ACC112 (cell line): ENCODE data around the gene GTF2I.
"Not testable (repeated sequence)": the region's sequence is repeated elsewhere in the genome, so short reads cannot be mapped to it uniquely, and the experiment has no call there.

ENCODE experiments used
- H2AFZ ChIP-seq: fragments of 200-600 bp; sonication (generic); one replicate; pipeline ENCODE4 v1.6.0; 2017; ENCODE audit warnings: antibody characterized with exemption, low read length; ENCODE audit not compliant: unreplicated experiment
- H3K27ac ChIP-seq: fragments of 200-600 bp; sonication (generic); 2 replicates; pipeline ENCODE4 v1.5.1; 2014; ENCODE audit warnings: low read depth, mild to moderate bottlenecking, antibody characterized with exemption, low read length, moderate library complexity
- H3K27me3 ChIP-seq: fragments of 200-600 bp; sonication (generic); 2 replicates; pipeline ENCODE4 v1.6.1; 2014; ENCODE audit warnings: mild to moderate bottlenecking, antibody characterized with exemption, low read length, moderate library complexity, mixed read lengths; ENCODE audit not compliant: insufficient read depth
- H3K36me3 ChIP-seq: fragments of 200-600 bp; sonication (generic); 2 replicates; pipeline ENCODE4 v1.6.1; 2016; ENCODE audit warnings: mild to moderate bottlenecking, antibody characterized with exemption, low read length, moderate library complexity, mixed read lengths; ENCODE audit not compliant: insufficient read depth
- H3K4me1 ChIP-seq: fragments of 200-600 bp; sonication (generic); one replicate; pipeline ENCODE4 v1.6.1; 2016; ENCODE audit warnings: low read length, mixed read lengths; ENCODE audit not compliant: insufficient read depth, unreplicated experiment, control insufficient read depth
- H3K4me3 ChIP-seq: fragments of 200-600 bp; sonication (generic); 2 replicates; pipeline ENCODE4 v1.5.1; 2014; ENCODE audit warnings: mild to moderate bottlenecking, low read depth, low read length
- H3K79me2 ChIP-seq: fragments of 200-600 bp; sonication (generic); one replicate; pipeline ENCODE4 v1.6.0; 2016; ENCODE audit warnings: low read length; ENCODE audit not compliant: control insufficient read depth, unreplicated experiment, insufficient read depth

The GTF2I gene

DNA sequence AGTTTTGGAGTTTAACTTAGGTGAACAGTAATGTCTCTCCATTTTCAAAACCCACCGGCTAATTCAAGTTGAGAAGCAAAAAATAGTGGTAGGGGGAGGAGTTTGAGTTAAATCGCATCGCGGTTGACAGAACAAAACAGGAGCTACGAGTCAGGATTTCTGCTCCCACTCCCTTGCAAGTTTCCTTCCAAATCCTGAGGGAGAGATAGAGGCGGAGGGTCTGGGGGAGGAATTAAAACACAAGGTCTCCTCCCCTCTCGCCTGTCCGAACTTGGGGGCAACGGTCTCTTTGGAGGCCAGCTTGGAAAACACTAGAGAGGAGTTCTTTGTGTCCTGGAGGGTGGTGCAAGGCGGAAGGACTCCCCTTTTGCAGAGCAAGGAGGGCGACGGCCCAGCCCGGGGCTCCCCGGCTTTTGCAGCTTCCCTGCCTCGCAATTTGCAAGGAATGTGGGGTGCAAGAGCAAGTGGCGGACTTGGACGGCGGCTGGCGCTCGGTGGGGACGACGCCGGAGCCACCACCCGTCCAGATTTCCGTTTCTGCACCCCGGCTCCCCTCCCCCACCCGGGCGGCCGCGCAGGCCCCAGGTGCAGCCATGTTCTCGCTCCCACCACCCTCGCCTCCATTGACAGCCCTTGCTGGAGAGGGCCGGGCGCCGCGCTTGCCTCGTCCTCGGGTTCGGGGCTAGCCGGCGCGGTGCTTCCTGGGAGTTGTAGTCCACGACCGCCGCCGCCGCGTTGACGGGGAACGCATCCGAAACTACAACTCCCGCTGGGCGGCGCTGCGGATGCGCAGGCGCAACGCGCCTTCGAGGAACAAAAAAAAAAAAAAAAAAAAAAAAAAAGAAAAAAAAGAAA, 454 bp upstream of the GTF2I start:
- peaks cover 40% of the 10 kb centered on the region for H3K79me2 ChIP-seq
- H3K4me3 ChIP-seq, result peak overlapping the region; percentile 92
- H3K4me1 ChIP-seq, result peaks cover 28% of the 10 kb centered on the region
- no peaks in the 10 kb centered on the region for H3K27me3 ChIP-seq
- peak overlapping the region; percentile 89 for H2AFZ ChIP-seq
- peak overlapping the region; percentile 82 for H3K27ac ChIP-seq
- no peaks in the 10 kb centered on the region for H3K36me3 ChIP-seq

DNA sequence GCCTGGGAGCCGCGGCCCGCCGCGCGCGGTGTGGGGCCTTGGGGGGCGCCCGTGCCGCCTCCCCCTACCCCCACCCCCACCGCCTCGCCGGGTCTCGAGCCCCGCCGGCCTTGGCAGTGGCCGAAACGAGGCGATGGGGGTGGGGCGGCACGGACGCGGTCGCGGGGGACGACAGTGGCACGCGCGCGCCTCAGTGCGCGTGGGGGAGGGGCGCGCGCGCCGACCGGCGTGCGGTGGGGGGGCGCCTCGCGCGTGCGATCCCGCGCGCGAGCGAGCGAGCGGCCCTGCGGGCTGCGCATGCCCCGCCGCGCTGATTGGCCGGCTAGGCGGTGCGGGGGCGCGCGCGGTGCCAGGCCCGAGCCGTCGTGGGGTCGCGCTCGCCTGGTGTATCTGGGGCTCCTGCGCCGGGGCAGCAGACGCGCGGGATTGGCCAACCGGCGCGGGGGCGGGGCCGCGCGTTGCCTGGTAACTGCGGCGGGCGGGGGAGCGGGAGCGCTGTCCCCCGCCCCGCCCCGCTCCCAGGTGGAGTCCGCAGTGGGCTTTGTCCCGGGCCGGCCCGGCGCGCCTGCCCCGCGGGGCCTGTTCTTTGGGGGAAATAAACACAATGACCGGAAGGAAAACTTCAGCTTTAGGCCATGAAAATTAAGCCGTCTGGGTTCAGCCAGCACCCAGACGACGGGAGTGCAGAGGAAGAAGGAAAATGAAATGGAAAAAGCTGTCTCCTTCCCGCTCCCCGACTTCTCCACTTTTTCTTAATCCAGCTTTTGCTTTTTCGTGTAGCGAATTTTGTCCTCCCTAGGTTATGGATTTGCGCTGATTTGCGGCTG, 873 bp downstream of the GTF2I start:
- Histone ChIP-seq H3K27ac (peak overlapping the region; percentile 82), H2AFZ (peak overlapping the region; percentile 88), H3K79me2 (peaks cover 52% of the 10 kb centered on the region), H3K36me3 (no peaks in the 10 kb centered on the region), H3K4me1 (peaks cover 36% of the 10 kb centered on the region), H3K27me3 (no peaks in the 10 kb centered on the region), H3K4me3 (peak overlapping the region; percentile 92)

DNA sequence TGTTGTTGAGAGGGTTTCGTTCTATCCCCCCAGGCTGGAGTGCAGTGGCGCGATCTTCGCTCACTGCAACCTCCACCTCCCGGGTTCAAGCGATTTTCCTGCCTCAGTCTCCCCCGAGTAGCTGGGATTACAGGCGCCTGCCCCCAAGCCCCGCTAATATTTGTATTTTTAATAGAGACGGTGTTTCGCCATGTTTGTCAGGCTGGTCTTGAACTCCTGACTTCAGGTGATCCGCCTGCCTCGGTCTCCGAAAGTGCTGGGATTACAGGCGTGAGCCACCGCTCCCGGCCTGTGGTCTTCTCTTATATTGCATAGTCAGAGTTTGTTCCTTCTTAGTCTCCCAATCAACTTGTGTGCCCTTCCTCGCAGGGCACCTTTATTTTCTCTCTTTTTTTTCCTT, 2.7 kb downstream of the GTF2I start:
- Histone ChIP-seq H3K4me1 (peaks cover 41% of the 10 kb centered on the region), H3K4me3 (peak overlapping the region; percentile 68), H3K27ac (peak overlapping the region; percentile 78), H3K79me2 (peaks cover 68% of the 10 kb centered on the region)
- not testable (repeated sequence) for H2AFZ ChIP-seq, H3K27me3 ChIP-seq, H3K36me3 ChIP-seq

DNA sequence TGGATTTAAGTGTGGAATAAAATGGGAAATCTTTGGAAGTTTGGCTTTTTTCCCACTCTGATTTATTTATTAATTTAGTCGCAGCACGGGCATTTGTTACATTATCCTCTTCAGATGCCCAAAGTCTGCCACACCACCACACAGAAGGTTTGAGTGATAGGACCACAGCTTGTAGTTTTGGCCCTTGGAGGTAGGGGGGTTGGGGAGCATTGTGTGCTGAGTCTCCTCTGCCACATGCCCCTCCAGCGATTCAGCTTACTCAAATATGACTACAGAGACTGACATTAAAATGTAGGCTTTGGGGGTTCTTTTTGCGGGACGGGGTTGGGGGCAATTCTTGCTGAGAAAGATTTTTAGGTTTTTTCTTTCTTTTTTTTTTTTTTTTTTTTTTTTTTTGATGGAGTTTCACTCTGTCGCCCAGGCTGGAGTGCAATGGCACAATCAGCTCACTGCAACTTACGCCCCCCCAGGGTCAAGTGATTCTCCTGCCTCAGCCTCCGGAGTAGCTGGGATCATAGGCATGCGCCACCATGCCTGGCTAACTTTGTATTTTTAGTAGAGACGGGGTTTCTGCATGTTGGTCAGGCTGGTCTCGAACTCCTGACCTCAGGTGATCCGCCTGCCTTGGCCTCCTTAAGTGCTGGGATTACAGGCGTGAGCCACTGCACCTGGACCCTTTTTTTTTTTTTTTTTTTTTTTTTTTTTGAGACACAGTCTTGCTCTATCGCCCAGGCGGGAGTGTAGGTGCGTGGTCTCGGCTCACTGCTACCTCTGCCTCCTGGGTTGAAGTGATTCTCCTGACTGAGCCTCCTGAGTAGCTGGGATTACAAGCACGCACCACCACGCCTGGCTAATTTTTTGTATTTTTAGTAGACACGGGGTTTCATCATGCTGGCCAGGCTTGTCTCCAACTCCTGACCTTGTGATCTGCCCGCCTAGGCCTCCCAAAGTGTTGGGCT, 4.6 kb downstream of the GTF2I start:
- H3K4me1 ChIP-seq, result peaks cover 37% of the 10 kb centered on the region
- H3K4me3 ChIP-seq, H3K27me3 ChIP-seq, H3K36me3 ChIP-seq, H2AFZ ChIP-seq, H3K27ac ChIP-seq: not testable (repeated sequence)
- peaks cover 85% of the 10 kb centered on the region for H3K79me2 ChIP-seq

DNA sequence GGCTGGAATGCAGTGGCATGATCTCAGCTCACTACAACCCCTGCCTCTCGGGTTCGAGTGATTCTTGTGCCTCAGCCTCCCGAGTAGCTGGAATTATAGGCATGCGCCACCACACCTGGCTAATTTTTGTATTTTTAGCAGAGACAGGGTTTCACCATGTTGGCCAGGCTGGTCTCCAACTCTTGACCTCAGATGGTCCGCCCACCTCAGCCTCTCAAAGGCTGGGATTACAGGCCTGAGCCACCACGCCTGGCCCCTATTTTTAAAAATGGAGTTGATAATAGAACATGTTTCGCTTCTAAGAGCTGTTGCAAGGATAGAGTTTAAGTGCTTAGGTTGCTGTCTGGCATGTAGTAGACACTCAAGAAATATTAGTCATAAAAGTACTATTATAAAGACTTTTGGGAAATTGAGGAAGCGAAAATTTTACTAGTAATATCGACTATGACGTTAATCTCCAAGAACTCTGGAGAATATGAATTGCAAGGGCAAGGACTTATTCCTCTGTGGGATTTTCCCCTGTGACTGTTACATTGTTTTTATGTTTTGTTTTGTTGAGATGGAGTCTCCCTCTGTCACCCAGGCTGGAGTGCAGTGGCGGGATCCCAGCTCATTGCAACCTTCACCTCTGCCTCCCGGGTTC, 7.9 kb downstream of the GTF2I start:
- Histone ChIP-seq H3K4me1 (peaks cover 27% of the 10 kb centered on the region), H3K27me3 (no peaks in the 10 kb centered on the region), H3K27ac (no peak overlapping the region), H2AFZ (no peak overlapping the region), H3K4me3 (no peak overlapping the region), H3K79me2 (peaks cover 90% of the 10 kb centered on the region), H3K36me3 (peaks cover 4% of the 10 kb centered on the region; the same call in 1 of the 2 replicates)

DNA sequence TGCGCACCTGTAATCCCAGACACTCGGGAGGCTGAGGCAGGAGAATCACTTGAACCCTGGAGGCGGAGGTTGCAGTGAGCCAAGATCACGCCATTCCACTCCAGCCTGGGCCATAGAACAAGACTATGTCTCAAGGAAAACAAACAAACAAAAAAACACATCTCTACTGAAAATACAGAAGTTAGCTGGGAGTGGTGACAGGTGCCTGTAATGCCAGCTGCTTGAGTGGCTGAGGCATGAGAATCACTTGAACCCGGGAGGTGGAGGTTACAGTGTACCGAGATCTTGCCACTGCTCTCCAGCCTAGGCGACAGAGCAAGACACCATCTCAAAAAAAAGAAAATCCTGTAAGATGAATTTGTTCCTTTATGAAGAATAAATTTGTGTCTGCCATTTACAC, 9.5 kb downstream of the GTF2I start:
- not testable (repeated sequence) for H3K4me3 ChIP-seq, H3K36me3 ChIP-seq, H3K27ac ChIP-seq, H2AFZ ChIP-seq, H3K27me3 ChIP-seq
- H3K4me1 ChIP-seq, result peaks cover 14% of the 10 kb centered on the region
- H3K79me2 ChIP-seq, result peaks cover 91% of the 10 kb centered on the region

DNA sequence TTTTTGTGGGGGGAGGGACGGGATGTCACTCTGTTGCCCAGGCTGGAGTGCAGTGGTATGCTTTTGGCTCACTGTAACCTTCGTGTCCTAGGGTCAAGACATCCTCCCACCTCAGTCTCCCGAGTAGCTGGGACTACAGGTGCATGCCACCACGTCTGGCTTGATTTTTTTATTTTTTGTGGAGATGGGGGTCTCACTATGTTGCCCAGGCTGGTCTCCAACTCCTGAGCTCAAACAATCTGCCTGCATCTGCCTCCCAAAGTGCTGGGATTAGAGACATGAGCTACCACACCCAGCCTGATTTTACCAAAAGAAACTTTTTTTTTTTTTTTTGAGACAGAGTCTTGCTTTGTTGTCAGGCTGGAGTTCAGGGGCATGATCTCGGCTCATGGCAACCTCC, 10.0 kb downstream of the GTF2I start:
- H3K36me3 ChIP-seq, H2AFZ ChIP-seq, H3K27me3 ChIP-seq, H3K27ac ChIP-seq, H3K4me3 ChIP-seq: not testable (repeated sequence)
- peaks cover 92% of the 10 kb centered on the region for H3K79me2 ChIP-seq
- H3K4me1 ChIP-seq, result peaks cover 11% of the 10 kb centered on the region

DNA sequence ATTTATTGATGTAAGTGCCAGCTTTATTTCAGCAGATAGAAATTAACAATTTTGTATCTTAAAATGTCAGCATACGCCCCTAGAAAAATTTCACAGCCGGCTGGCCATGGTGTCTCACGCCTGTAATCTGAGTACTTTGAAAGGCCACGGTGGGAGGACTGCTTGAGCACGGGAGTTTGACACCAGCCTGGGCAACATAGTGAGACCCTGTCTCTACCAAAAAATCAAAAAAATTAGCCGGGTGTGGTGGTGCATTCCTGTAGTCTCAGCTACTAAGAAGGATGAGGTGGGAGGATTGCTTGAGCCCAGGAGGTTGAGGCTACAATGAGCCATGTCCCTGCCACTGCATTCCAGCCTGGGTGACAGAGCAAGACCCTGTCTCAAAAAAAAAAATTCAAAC, 14.1 kb downstream of the GTF2I start:
- H3K79me2 ChIP-seq, result peaks cover 86% of the 10 kb centered on the region
- H3K4me3 ChIP-seq, result no peak overlapping the region
- H3K27me3 ChIP-seq, result no peaks in the 10 kb centered on the region
- H3K4me1 ChIP-seq, result no peaks in the 10 kb centered on the region
- no peak overlapping the region for H2AFZ ChIP-seq
- no peak overlapping the region for H3K27ac ChIP-seq
- no peaks in the 10 kb centered on the region for H3K36me3 ChIP-seq

DNA sequence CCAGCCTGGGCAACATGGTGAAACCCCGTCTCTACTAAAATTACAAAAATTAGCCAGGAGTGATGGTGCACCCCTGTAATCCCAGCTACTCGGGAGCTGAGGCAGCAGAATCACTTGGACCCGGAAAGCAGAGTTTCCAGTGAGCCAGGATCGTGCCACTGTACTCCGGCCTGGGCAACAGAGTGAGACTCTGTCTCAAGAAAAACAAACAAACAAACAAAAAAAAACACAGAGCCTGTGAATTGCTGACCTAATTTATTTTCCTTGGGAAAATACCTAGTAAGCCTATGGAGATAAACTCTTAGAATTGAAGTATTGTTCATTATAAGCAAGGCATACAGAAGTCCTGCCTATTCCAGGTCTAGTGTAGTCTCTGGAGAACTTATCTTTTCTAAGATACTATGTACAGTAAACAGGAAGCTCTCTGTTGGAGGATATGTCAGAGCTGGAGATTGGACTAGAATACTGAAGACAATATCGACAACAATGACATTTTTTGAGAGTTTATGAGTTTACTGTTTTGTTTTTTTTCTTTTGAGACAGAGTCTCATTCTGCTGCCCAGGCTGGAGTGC, 14.9 kb downstream of the GTF2I start:
- no peak overlapping the region for H3K4me3 ChIP-seq
- H3K36me3 ChIP-seq, result no peaks in the 10 kb centered on the region

More for the DNA sequence above, 14.9 kb downstream of the GTF2I start:
- H3K27ac ChIP-seq, result no peak overlapping the region
- peaks cover 87% of the 10 kb centered on the region for H3K79me2 ChIP-seq
- no peaks in the 10 kb centered on the region for H3K27me3 ChIP-seq
- no peak overlapping the region for H2AFZ ChIP-seq
- no peaks in the 10 kb centered on the region for H3K4me1 ChIP-seq
